PC-9 (cell line): Measurements from ENCODE around the gene PABPN1.

Experiments used
- CTCF ChIP-seq: fragments of 200-600 bp; sonication (generic); conservative IDR thresholded peaks from 2 replicates; pipeline ENCODE4 v1.6.1; 2017; ENCODE audit warnings: mixed run types, antibody characterized with exemption, mild to moderate bottlenecking, moderate library complexity
- EZH2 ChIP-seq: fragments of 200-600 bp; sonication (generic); IDR thresholded peaks from 2 replicates; pipeline ENCODE4 v1.8.0; 2017; ENCODE audit warnings: antibody characterized with exemption, low read depth

- TF ChIP-seq EZH2 (no peak), CTCF (no peak)
Measured at GRCh38 chr14:23285530-23286019, 35.7 kb upstream of the PABPN1 start.
